ENCODE results near the gene DDRGK1. TPM values are rescaled to one million over a fixed set of nuclear protein-coding genes. Genes with fewer than 3 reads are reported as not detected.

The DDRGK1 gene
- 10 to 100 TPM; 23.7 to 33.4 (median 26.6) TPM for polyA plus RNA-seq (ENCODE audit: insufficient read length in 10 of 10)
- long read RNA-seq, donor 1, transcript DDRGK1-201 (9 exons, 1,306 nt), result major isoform, 8 of 10 reads
- long read RNA-seq, donor 1, partial matches to known transcripts, result 0 of 10 reads
- long read RNA-seq, donor 1, other reads (novel, unspliced or antisense), result 0 of 10 reads
- long read RNA-seq, donor 2, transcript DDRGK1-201 (9 exons, 1,306 nt), result major isoform, 9 of 10 reads
- long read RNA-seq, donor 2, partial matches to known transcripts, result 0 of 10 reads
- long read RNA-seq, donor 2, other reads (novel, unspliced or antisense), result 0 of 10 reads
- long read RNA-seq, donor 3, result 0 reads
- long read RNA-seq, donor 4, transcript DDRGK1-201 (9 exons, 1,306 nt), result major isoform, 7 of 8 reads
- long read RNA-seq, donor 4, partial matches to known transcripts, result 0 of 8 reads
- long read RNA-seq, donor 4, other reads (novel, unspliced or antisense), result 0 of 8 reads
- long read RNA-seq, donor 5, transcript DDRGK1-201 (9 exons, 1,306 nt), result major isoform, 13 of 13 reads
- long read RNA-seq, donor 5, partial matches to known transcripts, result 0 of 13 reads
- long read RNA-seq, donor 5, other reads (novel, unspliced or antisense), result 0 of 13 reads
- long read RNA-seq, donor 6, transcript DDRGK1-201 (9 exons, 1,306 nt), result major isoform, 5 of 5 reads
- long read RNA-seq, donor 6, partial matches to known transcripts, result 0 of 5 reads
- long read RNA-seq, donor 6, other reads (novel, unspliced or antisense), result 0 of 5 reads
- long read RNA-seq, donor 7, transcript DDRGK1-201 (9 exons, 1,306 nt), result major isoform, 7 of 8 reads
- long read RNA-seq, donor 7, partial matches to known transcripts, result 0 of 8 reads
- long read RNA-seq, donor 7, other reads (novel, unspliced or antisense), result 0 of 8 reads
- long read RNA-seq, donor 8, transcript DDRGK1-201 (9 exons, 1,306 nt), result major isoform, 7 of 7 reads
- long read RNA-seq, donor 8, partial matches to known transcripts, result 0 of 7 reads
- long read RNA-seq, donor 8, other reads (novel, unspliced or antisense), result 0 of 7 reads
- long read RNA-seq, donor 9, partial matches to known transcripts, result 0 of 2 reads
- long read RNA-seq, donor 9, other reads (novel, unspliced or antisense), result 0 of 2 reads

DNA sequence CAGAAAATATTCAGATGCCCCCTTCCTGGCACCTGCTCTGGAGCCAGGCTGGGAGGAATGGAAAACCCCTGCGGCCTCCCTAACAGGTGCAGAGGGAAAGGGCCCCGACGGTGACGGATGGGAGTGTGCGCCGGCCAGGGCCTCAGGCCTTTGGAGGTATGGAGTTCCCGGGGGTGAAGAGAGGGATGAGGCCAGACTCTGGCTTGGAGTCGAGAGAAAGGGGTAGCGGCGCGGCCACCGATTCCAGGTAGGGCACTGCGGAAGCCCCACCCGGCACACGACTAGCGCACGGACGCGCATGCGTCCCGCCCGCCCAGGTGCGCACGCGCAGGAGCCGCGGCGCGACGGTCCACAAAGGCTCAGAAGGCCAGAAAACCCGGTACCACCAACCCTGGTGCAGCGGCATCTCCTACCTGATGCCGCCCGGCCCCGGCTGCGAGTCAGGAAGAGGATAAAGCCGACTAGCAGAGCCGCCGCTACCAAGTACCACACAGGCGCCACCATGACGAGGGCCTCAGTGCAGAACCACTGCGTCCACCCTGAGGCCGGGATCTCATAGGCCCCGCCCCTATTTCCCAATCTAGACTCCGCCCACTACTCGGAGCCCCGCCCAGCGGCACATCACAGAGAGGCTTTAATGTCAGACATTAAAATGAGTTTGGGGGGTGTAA, at the start of gene DDRGK1:
Gene DDRGK1, minus strand, starts transcription at position 559 of the 671 bp plus-strand sequence. Its CDS starts 55 bp downstream, at position 504.
- DNase-seq, result peak; percentile 80 to 96 (median 91)

DNA sequence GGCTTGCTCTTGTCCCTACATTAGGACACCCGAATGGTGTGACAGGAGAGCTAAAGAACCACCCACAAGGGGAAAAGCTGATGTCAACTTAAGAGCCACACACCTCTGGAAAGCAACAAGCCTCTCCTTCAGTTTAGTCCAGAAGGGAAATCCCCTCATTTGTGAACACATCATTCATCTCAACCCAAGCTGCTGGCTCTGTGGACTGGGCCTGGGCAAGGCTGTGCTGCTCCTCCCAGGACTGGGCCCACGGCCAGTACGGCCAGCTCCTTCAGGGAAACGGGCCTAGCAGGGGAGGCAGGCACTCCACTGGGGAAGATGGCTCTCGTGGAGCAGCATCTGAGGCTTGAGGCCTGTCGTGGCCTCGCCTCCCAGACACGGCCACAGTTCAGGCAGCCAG, 47.3 kb upstream of the DDRGK1 start:
- no peak for DNase-seq

DNA sequence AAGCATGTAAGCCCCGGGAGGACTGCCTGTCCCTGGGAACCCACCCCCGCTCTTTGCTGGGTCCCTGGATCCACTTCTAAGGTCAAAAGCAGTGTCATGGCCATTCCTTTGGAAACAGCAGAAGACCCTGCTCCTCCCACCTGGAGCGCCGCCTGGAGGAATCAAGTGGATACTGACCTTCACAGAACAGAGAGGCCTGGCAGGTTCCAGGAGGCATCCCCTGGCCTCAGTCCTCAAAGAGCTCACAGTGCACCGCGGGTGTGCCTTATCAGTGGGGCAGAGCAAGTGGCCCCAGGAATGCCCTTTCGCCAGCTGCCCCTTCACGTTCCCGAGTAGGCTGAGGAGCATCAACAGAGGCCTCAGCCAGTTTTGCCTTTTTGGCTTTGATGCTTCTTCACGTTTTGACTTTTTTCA, 45.6 kb upstream of the DDRGK1 start:
- DNase-seq, result no peak

DNA sequence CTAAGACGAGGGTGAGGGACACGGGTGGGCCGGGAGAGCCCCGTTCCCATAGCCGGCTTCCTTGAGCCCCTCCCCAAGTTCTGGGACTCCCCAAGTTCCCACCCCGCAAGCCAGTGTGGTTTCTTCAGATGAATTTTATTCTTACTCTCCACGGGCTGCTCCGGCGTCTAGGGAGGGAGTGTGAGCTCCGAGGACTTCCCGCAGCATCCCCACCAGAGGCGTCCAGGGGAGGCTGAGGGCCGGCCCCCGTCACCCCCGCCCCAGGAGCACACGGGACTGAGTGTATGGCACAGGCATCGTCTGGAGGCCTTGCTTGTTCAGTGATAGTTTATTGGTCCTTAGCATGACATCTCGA, 44.5 kb upstream of the DDRGK1 start:
- DNase-seq, result no peak

DNA sequence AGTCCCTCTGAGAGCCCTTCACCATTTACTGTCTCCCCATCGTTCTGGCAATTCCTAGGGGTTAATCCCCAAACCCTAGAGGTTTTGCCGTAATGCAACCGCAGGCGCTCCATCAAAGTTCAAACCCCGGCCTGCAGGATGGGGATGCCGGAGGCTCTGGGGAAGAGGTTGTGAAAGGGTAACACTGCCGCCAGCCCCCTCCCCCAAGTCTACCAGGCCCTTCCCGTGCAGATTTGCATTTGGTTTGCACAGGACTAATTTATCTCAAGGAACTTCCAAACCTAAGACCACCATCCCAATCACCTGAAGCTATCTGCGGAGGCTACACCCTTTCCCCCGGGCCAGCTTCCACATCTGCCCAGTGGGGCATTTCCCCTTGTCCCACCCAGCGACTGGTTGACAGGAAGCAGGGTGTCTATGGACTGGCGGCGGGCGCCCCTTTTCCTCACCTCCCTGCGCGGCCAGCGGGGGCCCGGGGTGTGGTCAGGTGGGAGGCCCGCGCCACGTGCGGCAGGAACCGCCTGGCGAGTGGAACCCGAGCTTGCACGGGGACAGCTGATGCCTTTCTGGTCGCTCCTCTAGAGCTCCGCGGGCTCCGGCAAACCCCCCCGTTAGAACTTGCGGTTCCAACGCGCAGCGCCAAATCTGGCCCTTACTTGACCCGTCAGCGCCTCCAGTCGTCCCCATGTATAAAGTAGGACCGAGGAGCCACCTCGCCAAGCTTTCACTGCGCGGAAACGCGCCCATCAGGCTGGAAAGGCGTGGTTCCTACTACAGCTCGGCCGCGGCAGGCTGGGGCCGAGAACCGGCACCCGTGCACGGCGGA, 43.9 kb upstream of the DDRGK1 start:
- peak; percentile 13 to 67 (median 44) for DNase-seq

DNA sequence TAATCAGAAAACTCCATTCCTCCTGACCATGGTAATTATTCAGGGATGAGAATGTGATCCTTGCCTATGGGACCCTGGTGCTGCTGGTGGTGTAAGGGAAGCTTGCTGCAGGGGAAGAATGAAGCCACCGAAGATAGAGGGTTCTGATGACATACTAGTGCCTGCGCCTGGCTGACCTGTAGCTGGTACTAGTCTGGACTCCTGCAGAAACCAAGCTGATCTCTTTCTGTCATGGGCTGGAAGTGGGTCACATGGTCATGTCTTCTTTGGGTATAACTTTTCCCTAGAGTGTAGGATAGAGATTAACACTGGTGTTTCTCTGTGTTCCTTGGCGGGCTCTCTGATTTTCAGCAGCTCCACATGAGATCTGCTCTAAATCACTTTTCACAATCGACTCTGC, 43.2 kb upstream of the DDRGK1 start:
- no peak for DNase-seq

DNA sequence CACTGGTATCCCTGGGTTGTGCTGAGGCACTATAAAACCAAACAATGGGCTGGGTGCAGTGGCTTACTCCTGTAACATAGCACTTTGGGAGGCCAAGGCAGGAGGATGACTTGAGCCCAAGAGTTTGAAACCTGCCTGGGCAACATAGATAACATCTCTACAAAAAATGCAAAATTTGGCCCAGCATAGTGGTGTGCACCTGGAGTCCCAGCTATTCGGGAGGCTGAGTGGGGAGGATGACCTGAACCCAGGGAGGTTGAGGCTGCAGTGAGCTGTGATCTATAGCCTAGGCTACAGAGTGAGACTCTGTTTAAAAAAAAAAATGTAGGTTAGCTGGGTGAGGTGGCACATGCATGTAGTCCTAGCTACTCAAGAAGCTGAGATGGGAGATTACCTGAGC, 42.2 kb upstream of the DDRGK1 start:
- no peak for DNase-seq

DNA sequence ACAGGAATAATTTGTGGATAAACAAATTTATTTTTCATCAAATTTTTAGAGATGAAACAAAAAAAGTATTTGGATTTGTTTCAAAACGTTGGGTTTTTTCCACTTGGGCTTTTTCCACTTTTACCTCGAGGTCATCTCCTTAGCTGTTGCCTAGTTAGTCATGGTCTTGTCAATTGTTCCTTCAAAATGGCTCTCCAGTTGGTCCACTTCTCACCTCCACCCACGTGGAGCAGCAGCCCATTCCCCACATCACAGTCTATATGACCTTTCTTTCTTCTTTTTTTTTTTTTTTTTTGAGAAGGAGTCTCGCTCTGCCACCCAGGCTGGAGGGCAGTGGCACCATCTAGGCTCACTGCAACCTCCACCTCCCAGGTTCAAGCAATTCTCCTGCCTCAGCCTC, 41.2 kb upstream of the DDRGK1 start:
- no peak for DNase-seq

DNA sequence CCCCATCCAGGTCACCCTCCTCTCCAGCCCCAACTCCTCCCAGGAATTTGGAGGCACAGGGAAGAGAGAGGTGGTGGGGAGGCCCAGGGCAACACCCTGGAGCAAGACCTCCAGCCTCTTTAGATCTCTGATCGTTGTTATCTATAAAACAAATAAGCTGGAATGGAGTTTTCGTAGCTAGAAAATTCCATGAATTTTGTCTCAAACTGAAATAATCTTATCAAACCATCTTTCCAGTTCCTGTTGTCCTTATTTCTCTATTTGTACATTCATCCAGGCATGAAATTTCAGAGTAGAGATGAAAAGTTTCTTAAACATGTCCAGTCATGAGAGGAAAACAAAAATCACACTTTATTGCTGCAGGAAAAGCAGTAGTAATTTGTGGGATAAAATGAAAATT, 40.7 kb upstream of the DDRGK1 start:
- no peak for DNase-seq

DNA sequence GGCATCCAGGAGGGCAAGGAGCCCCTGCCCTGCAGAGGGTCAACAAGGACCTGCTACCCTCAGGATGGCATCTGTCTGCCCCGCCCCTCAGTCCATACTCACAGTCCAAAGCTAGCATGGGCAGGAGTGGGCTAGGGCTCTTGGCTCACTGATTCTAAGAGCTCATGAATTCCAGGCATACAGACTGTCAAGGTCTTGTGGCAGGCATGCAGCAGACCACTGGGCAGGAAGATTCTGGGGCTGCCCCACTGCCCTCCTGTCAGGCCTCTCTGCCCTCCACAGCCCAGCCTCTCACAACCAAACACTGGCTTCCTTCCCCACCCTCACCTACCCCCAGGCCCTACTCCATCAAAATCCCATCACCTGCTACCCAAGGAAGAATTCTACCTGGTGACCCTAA, 40.1 kb upstream of the DDRGK1 start:
- DNase-seq, result no peak

DNA sequence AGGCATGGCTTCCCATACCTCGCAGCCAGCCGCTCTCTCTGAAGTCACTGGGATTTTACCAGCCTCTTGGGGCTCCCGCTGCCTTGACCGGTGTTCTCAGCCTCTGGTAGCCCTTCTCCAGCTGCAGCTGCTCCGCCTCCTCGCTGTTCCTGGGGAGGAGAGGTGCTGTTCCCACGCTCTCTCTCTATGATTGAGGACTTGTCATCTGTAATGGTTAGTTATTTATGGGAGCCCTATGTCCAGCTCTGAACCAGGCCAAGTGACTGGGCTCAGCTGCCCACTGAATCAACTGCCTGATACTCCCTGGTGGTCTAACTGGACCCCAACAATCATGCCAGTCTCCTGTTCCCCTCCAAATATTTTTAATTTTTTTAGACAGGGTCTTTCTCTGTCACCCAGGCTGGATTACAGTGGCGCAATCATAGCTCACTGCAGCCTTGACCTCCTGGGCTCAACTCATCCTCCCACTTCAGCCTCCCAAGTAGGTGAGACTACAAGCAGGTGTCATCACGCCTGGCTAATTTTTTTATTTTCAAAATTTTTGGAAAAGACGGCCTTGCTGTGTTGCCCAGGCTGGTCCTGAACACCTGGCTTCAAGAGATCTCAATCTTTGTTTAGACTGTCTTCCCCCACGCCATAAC, 39.4 kb upstream of the DDRGK1 start:
- no peak for DNase-seq

DNA sequence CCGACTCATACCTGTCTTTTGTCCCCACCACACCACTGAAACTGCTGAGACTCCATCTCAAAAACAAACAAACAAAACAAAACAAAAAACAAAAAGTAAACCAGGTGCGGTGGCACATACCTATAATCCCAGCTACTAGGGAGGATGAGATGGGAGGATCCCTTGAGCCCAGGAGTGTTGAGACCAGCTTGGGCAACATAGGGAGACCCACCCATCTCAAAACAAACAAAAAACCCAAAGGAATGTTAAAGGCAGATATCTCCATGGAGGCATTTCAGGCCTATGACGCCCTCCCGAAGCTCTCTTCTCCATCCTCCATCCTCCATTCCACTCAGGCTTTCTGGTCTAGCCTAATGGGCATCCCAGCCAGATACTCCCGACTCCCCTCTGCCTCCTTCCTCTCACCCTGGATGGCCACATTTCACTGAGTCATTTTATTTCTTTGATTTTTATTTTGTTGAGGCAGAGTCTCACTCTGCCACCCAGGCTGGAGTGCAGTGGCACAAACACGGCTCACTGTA, 37.8 kb upstream of the DDRGK1 start:
- DNase-seq, result no peak

DNA sequence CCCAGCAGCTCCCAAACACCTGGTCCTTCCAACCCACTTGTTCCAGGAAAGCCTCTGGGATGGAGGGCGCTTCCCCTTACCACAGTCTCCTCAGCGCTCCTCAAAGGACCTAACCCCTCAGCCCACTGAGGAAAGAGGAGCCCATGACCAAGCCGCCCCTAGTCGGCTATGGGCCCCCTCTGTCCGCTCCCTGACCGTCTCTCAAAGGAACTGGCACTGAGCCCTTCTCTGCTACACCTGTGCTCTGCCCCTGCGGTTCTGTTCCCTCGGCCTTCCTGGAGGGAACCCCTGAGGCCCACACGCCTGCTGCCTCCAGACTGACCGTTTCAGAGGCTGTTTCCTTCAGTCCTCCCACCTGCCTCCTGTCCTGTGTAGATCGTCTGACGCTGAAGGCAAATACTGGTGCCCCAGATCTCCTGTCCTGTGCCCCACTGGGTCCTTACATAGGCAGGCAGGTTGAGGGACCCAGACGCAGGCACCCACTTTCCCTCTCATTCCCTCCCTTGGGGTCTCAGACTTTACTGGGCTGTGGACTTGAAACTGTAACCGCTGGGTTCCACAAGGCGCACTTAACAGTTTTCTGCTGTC, 36.4 kb upstream of the DDRGK1 start:
- DNase-seq, result no peak

DNA sequence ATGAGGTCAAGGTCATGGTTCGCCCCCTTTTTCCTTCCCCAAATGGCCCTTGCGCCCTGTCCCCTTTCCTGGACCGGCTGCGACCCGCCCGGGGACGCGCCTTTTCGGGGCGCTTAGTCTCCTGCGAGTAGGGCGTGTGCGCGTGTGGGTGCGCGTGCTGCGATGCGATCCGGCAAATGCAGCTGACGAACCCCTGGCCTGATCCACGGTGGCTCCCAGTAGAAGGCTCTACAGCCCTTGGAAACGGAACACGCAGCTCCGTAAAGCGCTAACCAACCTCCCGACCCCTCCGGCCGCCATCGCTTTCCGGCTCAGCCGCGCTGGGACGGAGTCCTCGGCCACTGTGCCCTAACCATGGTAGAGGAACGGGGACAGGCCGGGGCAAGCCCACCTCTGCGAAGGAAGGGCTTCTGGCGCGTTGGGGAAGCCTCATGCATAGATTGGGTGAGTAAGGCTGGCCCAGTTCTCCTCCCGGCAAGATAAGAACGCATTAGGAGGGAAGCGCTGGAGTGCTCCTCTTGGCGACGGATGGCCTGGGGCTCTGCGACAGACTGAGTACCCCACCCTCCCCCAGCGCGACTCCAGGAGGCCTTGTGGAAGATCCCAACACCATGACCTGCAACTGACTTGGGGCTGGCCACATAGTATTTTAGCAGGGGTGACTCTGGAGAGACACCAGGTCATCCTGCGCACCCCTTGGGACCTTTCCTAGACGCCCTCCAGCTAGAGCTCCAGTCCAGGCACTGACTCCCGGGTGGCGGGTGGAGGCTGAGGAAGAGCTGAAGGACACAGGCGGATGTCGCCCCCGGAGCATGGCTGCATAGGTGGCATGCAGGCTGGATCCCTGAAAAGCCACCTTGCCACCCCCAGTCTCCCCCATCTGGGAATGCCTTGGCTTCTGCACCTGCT, 35.6 kb upstream of the DDRGK1 start:
- peak in 1 of 3 donors; percentile 40 for DNase-seq

DNA sequence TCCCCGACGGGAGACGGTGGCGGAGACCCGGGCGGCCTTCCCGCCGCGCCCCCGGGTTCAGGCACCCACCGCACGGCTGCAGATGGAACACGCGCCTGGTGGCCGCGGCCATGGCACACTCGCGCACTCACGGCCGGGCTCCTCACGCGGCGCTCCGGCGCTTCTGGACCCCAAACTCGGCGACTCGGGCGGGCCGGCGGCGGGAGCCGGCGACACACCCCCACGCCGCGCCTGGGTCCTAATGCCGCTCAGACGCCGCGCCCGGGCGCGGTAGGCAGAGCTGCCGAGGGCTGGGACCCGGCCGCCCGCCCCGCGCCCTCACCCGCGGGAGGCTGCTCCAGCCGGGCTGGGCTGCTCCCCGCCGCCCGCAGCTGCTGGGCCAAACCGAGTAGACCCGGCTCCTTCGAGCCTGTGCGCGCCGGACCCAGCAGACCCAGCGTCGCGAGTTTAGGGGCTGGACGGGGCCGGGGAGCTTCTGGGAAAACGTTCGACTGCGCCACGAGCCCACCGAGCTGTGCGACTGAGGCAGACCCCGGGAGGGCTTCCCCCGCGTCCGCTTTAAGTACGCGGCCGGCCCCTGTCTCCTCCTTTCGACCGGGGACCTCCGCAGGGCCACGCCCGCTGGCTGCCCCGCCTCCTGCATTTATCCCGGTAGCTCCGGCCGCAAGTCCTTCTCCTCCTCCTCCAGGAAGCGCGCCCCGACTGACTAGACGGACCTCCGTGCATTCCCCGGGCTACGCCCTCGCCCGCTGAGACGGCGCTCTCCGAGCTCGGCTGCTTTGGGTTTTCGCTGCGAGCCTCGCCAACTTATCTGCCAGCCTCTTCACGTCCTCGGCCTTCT, 34.8 kb upstream of the DDRGK1 start, which contains the start of gene SLC4A11:
Gene SLC4A11, minus strand, starts transcription at position 165 of the 841 bp plus-strand sequence. Its CDS starts 53 bp downstream, at position 112.
- peak in 2 of 3 donors; percentile 34 to 59 for DNase-seq

DNA sequence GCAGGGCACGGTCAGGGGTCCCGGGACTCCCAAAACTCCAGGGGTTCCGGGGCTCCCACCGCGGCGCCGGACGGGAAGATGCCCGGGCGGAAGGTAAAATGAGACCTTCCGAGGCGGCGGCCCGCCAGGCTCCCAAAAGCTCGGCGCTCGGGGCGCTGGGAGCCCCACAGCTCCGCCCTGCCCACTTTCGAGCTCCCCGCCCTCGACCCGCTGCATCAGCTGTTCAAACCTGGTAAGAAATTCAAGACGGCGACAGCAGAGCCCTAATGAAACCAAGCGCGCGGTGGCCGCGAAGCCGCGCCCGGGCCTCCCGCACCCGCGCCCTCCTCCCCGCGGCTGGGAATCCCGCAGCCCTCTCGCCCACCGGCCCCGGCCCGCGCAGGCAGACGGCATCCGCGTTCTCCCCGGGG, 34.1 kb upstream of the DDRGK1 start:
- DNase-seq, result peak in 2 of 3 donors; percentile 13 to 48

DNA sequence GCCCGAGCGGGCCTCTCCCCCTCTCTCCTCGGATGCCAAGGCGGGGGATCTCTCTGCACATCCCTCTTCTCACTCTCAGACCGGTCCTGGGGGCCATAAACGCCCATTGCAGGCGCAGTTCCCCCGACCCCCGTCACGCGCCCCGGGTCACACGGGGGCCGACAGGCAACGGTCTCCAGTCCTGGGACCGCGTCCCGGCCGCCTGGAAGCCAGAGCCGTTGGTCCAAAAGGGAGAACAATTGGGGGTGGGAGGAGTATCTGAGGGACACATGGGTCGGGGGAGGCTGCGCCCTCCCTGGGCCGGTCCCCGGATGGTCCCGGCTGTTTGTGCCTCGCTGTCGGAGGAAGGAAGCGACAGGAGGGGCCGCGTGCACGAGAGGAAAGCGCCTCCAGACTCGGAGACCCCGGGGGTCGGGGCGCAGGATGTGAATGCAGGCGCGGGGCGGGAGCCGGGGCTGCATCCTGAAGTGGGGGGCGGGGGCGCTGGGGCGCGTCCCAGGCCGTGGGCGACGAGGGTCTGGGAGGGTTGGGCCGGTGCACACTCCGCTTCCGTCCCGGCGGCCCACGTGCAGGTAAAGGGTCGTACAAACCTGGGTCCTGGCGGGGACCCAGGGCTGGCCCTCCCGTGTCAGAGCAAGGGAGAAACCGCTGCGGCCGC, 33.6 kb upstream of the DDRGK1 start:
- no peak for DNase-seq

All from muscle of back (tissue), 13 donors.